ENCODE results near the gene SHROOM4. TPM values are rescaled to one million over a fixed set of nuclear protein-coding genes. Genes with fewer than 3 reads are reported as not detected.

SHROOM4 gene
- total and polyA plus RNA-seq, 9 of the 15 experiments (the other 6 are each of a cell fraction or from before 2014, with no cell fraction given): not detected

- ATAC-seq (no peak), DNase-seq (ENCODE audit: extremely low read depth in 1 of 4, low spot score in 3 of 4) (no peak), FAIRE-seq (no peak)
- no peaks in the 10 kb centered on the region for H3K36me3 ChIP-seq (ENCODE audit: control insufficient read depth, insufficient read depth, low read length)
- no peak overlapping the region for H2AFZ ChIP-seq (ENCODE audit: low read depth, low read length)
- no peaks in the 10 kb centered on the region for H3K4me1 ChIP-seq (replicated peaks in 1 of 2; ENCODE audit: control insufficient read depth in 2 of 2, insufficient read depth in 2 of 2, low read length in 2 of 2)
- H3K4me3 ChIP-seq: no peak overlapping the region
- no peak overlapping the region for H3K27ac ChIP-seq (ENCODE audit: extremely low read depth, low read depth, low read length)
- ChIA-PET CTCF (ENCODE audit: low intra/inter-chr PET ratio) (no interaction called here), POLR2A (no interaction called here)
- no peaks in the 10 kb centered on the region; the same call in 1 of the 2 replicates for H4K20me1 ChIP-seq (replicated peaks; ENCODE audit: control insufficient read depth, insufficient read depth, low read length)
- no peaks in the 10 kb centered on the region for H3K9me1 ChIP-seq (ENCODE audit: control insufficient read depth, insufficient read depth, low read length)
- BruUV-seq (replicated peaks): no TSS peak
- no peaks in the 10 kb centered on the region for H3K79me2 ChIP-seq (ENCODE audit: control insufficient read depth, insufficient read depth, low read length)
- H3K27me3 ChIP-seq (ENCODE audit: control insufficient read depth in 2 of 2, insufficient read depth in 2 of 2, low read length in 2 of 2): no peaks in the 10 kb centered on the region; a peak in 1 of 5 replicates
- H3K9ac ChIP-seq (ENCODE audit: insufficient read depth in 1 of 2, low read depth in 2 of 2, low read length in 2 of 2): no peak overlapping the region
- no peaks in the 10 kb centered on the region for H3K9me3 ChIP-seq (replicated peaks; ENCODE audit: control insufficient read depth, insufficient read depth, low read depth, low read length)
- in situ Hi-C loops (cut with MboI): no loop called here
- intact Hi-C loops (cut with micrococcal nuclease): no loop called here
- TF ChIP-seq MTA2 (IDR thresholded peaks at IDR 0.05; ENCODE audit: low read depth): no peak
- TF ChIP-seq ESRRB (CRISPR knock-in tag; IDR thresholded peaks at IDR 0.05; ENCODE audit: borderline replicate concordance): no peak
- TF ChIP-seq NFATC3 (IDR thresholded peaks at IDR 0.05): no peak
- no peak for TF ChIP-seq POLR2AphosphoS5 (IDR thresholded peaks at IDR 0.05; ENCODE audit: control insufficient read depth, insufficient read depth, low read depth, low read length)
- TF ChIP-seq ELF4 (CRISPR knock-in tag; IDR thresholded peaks at IDR 0.05): no peak
- 0% methylated on average over 2 of the region's 2 CpGs for whole genome bisulfite sequencing (ENCODE audit: insufficient coverage, low coverage, missing lambda C conversion rate)
- H3K4me2 ChIP-seq (ENCODE audit: insufficient read depth, low read length): no peak overlapping the region
These were observed 186.3 kb downstream of the SHROOM4 start for GRCh38 chrX:50627696-50628095.

GRCh38 chrX:50626432-50626831 lies 187.6 kb downstream of the SHROOM4 start:
- Histone ChIP-seq H3K9me1 (ENCODE audit: control insufficient read depth, insufficient read depth, low read length) (no peaks in the 10 kb centered on the region), H3K27ac (ENCODE audit: extremely low read depth, low read depth, low read length) (no peak overlapping the region), H2AFZ (ENCODE audit: low read depth, low read length) (no peak overlapping the region), H4K20me1 (replicated peaks; ENCODE audit: control insufficient read depth, insufficient read depth, low read length) (no peaks in the 10 kb centered on the region; the same call in 1 of the 2 replicates), H3K79me2 (ENCODE audit: control insufficient read depth, insufficient read depth, low read length) (no peaks in the 10 kb centered on the region), H3K4me2 (ENCODE audit: insufficient read depth, low read length) (no peak overlapping the region), H3K4me3 (no peak overlapping the region), H3K9me3 (replicated peaks; ENCODE audit: control insufficient read depth, insufficient read depth, low read depth, low read length) (no peaks in the 10 kb centered on the region), H3K9ac (ENCODE audit: insufficient read depth in 1 of 2, low read depth in 2 of 2, low read length in 2 of 2) (no peak overlapping the region), H3K27me3 (ENCODE audit: control insufficient read depth in 2 of 2, insufficient read depth in 2 of 2, low read length in 2 of 2) (no peaks in the 10 kb centered on the region; a peak in 1 of 5 replicates), H3K4me1 (replicated peaks in 1 of 2; ENCODE audit: control insufficient read depth in 2 of 2, insufficient read depth in 2 of 2, low read length in 2 of 2) (no peaks in the 10 kb centered on the region), H3K36me3 (ENCODE audit: control insufficient read depth, insufficient read depth, low read length) (no peaks in the 10 kb centered on the region)
- BruUV-seq (replicated peaks): no TSS peak
- ChIA-PET POLR2A (no interaction called here), CTCF (ENCODE audit: low intra/inter-chr PET ratio) (no interaction called here)
- 0% methylated on average over 3 of the region's 4 CpGs for WGBS (ENCODE audit: insufficient coverage, low coverage, missing lambda C conversion rate)
- intact Hi-C loops (cut with micrococcal nuclease) (no loop called here), in situ Hi-C loops (cut with MboI) (no loop called here)
- no peak for TF ChIP-seq CEBPG (CRISPR knock-in tag; IDR thresholded peaks at IDR 0.05)
- TF ChIP-seq CEBPG (tag; conservative IDR thresholded peaks at IDR 0.05 in 1 of 2, IDR thresholded peaks at IDR 0.05 in 1 of 2): peak; percentile 23 to 76; a peak in 2 of 4 replicates
- TF ChIP-seq RBM39 (optimal IDR thresholded peaks at IDR 0.05; ENCODE audit: low read depth, low read length): no peak
- TF ChIP-seq STAT5B (CRISPR knock-in tag; IDR thresholded peaks at IDR 0.05): no peak
- peak; percentile 59; the same call in 1 of the 2 replicates for TF ChIP-seq CEBPB (tag; IDR thresholded peaks at IDR 0.05)
- DNase-seq (ENCODE audit: extremely low read depth in 1 of 4, low spot score in 3 of 4) (no peak), FAIRE-seq (no peak), ATAC-seq (no peak)

Measured in K562 (cell line).